ENCODE results near the gene TLCD4.

DNA sequence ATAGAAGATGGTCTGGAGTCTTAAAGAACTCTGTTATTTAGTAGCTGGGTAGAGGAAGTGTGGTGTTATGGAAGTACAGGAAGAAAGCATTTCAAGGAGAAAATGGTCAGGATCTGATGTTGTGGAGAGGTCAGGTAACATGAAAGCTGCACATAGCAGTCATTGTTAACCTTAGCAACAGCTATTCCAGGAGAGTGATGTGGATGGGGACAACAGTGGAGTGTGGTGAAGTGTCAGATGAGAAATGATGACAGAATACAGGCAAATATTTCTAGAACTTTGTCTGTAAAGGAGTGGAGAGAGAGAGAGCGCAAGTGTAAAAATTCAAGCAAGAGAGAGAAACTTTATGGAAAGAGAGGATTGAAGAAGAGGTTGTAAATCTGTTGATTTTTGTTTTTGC, 15.6 kb downstream of the TLCD4 start:
- no peak for TF ChIP-seq EZH2 (IDR thresholded peaks at IDR 0.05)
- TF ChIP-seq POLR2AphosphoS5 (IDR thresholded peaks at IDR 0.05; ENCODE audit: borderline replicate concordance, low read depth, low read length), result no peak

Data from SK-N-MC (cell line).